HL-60 (cell line): ENCODE measurements around the gene FANCM.

Experiments
- GABPA ChIP-seq: IDR thresholded peaks from 2 replicates; pipeline ENCODE4 v1.6.1; 2012; ENCODE audit warnings: low read depth
- POLR2AphosphoS5 ChIP-seq: IDR thresholded peaks from 2 replicates; pipeline ENCODE4 v1.6.1; 2012; ENCODE audit warnings: low read depth
- SPI1 ChIP-seq: IDR thresholded peaks from 2 replicates; pipeline ENCODE4 v1.6.1; 2012; ENCODE audit warnings: low read depth, mild to moderate bottlenecking, borderline replicate concordance
- TF ChIP-seq, protein P1 (sequence below): IDR thresholded peaks from one replicate; pipeline ENCODE4 v1.5.1; 2011; ENCODE audit warnings: low read length, control low read depth, inconsistent platforms; ENCODE audit not compliant: insufficient read depth
- TF ChIP-seq, protein P2 (sequence below): IDR thresholded peaks from 2 replicates; pipeline ENCODE4 v1.6.1; 2012; ENCODE audit warnings: low read depth; ENCODE audit not compliant: insufficient replicate concordance

DNA sequence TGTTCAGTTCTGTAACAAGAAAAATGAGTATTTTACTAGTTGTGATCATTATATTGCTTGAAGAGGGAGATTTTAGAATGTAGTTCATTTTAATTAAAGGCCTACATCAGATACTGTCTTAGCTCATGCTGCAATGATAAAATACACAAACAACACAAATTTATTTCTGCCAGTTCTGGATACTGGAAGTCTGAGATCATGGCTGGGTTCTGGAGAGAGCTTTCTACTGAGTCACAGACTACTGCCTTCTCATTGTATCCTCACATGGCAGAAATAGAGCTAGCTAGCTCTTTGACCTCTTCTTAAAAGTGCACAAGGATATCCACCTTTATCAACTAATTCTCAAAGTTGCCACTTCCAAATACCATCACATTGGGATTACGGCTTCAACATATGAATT, 63.5 kb downstream of the FANCM start:
- TF ChIP-seq, protein P1, sequence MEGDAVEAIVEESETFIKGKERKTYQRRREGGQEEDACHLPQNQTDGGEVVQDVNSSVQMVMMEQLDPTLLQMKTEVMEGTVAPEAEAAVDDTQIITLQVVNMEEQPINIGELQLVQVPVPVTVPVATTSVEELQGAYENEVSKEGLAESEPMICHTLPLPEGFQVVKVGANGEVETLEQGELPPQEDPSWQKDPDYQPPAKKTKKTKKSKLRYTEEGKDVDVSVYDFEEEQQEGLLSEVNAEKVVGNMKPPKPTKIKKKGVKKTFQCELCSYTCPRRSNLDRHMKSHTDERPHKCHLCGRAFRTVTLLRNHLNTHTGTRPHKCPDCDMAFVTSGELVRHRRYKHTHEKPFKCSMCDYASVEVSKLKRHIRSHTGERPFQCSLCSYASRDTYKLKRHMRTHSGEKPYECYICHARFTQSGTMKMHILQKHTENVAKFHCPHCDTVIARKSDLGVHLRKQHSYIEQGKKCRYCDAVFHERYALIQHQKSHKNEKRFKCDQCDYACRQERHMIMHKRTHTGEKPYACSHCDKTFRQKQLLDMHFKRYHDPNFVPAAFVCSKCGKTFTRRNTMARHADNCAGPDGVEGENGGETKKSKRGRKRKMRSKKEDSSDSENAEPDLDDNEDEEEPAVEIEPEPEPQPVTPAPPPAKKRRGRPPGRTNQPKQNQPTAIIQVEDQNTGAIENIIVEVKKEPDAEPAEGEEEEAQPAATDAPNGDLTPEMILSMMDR: no peak
- TF ChIP-seq GABPA (no peak), POLR2AphosphoS5 (no peak), SPI1 (no peak)
- TF ChIP-seq, protein P2, sequence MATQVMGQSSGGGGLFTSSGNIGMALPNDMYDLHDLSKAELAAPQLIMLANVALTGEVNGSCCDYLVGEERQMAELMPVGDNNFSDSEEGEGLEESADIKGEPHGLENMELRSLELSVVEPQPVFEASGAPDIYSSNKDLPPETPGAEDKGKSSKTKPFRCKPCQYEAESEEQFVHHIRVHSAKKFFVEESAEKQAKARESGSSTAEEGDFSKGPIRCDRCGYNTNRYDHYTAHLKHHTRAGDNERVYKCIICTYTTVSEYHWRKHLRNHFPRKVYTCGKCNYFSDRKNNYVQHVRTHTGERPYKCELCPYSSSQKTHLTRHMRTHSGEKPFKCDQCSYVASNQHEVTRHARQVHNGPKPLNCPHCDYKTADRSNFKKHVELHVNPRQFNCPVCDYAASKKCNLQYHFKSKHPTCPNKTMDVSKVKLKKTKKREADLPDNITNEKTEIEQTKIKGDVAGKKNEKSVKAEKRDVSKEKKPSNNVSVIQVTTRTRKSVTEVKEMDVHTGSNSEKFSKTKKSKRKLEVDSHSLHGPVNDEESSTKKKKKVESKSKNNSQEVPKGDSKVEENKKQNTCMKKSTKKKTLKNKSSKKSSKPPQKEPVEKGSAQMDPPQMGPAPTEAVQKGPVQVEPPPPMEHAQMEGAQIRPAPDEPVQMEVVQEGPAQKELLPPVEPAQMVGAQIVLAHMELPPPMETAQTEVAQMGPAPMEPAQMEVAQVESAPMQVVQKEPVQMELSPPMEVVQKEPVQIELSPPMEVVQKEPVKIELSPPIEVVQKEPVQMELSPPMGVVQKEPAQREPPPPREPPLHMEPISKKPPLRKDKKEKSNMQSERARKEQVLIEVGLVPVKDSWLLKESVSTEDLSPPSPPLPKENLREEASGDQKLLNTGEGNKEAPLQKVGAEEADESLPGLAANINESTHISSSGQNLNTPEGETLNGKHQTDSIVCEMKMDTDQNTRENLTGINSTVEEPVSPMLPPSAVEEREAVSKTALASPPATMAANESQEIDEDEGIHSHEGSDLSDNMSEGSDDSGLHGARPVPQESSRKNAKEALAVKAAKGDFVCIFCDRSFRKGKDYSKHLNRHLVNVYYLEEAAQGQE: no peak
